ENCODE data around the gene LGALS4.
"Not testable (repeated sequence)": the region's sequence is repeated elsewhere in the genome, so short reads cannot be mapped to it uniquely, and the experiment has no call there.

Gene LGALS4

DNA sequence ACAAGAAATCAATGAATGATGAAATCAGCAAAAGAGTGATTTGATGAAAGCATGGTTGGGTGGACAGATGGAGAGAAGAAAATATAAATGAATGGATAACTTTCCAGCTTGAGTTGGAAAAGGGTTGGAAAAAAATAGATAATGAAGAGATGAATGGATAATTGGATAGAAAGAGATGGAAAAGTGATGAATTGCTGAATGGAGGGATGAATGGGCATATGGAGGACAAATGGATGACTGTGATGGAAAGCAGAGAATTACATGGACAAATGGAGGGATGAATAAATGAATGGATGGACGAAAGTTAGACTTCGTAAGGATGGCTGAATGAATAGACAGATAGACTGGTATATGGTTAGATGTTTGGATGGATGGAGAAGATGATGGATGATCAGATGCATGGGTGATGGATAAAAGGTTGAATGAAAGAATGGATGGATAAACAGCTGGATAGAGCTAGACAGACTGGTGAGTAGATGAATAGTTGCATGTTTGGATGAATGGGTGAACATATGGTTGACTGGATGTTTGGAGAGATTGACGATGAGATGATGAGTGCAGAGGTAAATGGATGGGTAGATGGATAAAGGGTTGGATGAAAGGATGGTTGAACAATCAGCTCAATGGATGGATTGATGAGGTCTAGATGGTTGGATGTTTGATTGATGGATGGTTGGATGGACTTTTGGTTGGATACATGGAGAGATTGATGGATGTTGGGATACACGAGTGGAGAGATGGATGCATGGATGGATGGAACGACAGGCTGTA lies 12.0 kb downstream of the LGALS4 start:
- in situ Hi-C loops (cut with HindIII; ENCODE audit: low sequenced_read_pairs) = no loop called here

DNA sequence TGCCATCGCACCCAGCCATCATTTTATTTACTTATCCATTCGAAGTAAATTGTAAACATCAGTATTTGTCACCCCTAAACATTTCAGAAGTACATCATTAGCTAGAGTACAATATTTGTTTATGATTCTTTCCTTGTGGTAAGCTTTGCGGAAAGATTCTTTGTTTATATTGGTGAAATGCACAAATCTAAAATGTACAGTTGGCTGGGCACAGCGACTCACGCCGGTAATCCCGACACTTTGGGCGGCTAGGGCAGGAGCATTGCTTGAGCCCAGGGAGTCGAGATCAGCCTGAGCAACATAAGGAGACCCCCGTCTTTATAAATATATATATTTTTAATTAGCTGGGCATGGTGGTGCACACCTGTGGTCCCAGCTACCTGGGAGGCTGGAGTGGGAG lies 13.6 kb downstream of the LGALS4 start:
- in situ Hi-C loops (cut with HindIII; ENCODE audit: low sequenced_read_pairs) = no loop called here

- in situ Hi-C loops (cut with HindIII; ENCODE audit: low sequenced_read_pairs) = not testable (repeated sequence)
Observed at GRCh38 chr19:38797781-38798180, 15.0 kb downstream of the LGALS4 start.

- in situ Hi-C loops (cut with HindIII; ENCODE audit: low sequenced_read_pairs) = no loop called here
Observed at GRCh38 chr19:38796154-38796553, 16.6 kb downstream of the LGALS4 start.

GRCh38 chr19:38795549-38795948 lies 17.2 kb downstream of the LGALS4 start:
- in situ Hi-C loops (cut with HindIII; ENCODE audit: low sequenced_read_pairs) = no loop called here

DNA sequence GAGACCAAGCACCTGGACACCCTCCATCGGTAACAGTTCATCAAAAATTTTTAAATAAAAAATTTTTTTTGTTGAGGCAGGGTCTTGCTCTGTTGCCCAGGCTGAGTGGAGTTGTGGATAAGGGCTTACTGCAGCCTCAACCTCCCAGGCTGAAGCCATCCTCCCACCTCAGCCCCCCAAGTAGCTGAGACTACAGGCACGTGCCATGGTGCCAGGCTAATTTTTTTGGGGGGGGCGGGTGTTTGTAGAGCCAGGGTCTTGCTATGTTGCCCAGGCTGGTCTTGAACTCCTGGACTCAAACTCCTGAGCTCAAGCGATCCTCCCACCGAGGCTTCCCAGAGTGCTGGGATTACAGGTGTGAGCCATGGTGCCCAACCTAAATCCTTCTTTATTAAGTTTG lies 19.1 kb downstream of the LGALS4 start:
- in situ Hi-C loops (cut with HindIII; ENCODE audit: low sequenced_read_pairs) = no loop called here

- in situ Hi-C loops (cut with HindIII; ENCODE audit: low sequenced_read_pairs) = no loop called here
Observed at GRCh38 chr19:38793177-38793576, 19.6 kb downstream of the LGALS4 start.

DNA sequence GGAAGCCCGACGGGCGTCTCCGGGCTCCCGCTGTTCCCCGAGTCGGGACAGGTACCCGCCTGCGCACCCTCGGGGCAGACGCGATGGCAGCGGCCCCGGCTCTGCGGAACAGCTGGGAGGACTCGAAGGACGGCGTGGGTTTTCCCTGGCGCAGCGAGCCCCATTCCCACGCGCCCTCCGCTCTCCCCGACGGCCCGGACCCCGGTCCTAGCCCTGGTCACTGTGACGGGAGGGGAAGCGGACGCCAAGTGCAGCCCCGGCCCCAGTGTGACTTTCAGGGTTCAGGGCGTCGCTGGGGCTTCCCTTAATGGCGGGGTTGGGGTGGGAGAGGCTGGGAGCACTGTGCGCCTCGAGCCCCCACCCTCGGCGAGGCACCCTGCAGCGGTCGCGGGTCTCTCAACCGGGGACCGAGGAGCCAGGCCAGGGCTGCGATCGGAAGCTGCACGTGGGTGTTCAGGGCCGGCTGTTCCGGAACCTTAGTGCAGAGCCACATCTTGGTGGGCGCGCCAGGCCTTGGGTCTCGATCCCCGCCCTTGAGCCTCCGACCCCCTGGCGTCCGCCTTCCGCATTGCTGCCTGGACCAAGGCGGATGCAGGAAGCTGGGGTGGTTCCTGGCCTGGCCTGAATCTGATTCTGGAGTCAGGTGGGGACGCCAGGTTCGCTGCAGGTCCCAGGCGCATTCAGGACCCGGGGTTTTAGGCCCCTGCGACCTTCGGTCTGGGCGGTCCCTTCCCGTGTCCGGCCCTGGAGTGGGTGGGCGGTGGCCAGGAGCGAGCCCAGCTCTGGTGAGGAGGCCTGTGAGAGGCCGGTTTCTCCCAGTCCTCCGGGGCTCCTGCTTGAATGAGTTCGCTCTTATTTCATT lies 20.3 kb downstream of the LGALS4 start:
- in situ Hi-C loops (cut with HindIII; ENCODE audit: low sequenced_read_pairs) = no loop called here

DNA sequence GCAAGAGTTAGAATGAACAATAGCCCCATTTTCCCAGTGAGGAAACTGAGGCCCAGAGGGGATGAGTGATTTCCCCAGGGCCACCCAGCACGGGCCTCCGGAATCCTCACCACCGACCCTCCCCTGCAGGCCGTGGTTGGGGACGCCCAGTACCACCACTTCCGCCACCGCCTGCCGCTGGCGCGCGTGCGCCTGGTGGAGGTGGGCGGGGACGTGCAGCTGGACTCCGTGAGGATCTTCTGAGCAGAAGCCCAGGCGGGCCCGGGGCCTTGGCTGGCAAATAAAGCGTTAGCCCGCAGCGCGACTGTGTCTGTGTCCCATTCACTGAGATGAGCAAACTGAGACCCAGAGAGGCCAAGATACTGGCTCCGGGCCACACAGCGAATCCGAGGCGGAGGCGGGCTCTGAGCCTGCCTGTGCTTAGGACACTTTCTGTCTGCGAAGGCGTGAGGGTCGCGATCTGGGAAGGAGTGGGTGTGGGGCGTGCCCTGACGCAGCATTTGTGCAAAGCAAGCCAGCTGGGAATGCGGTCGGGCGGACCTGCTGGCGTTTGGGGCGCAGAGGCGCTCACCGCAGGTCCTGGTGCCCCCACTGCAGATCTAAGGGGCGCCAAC lies 21.2 kb downstream of the LGALS4 start:
- in situ Hi-C loops (cut with HindIII; ENCODE audit: low sequenced_read_pairs) = not testable (repeated sequence)

GRCh38 chr19:38790507-38791403 lies 22.0 kb downstream of the LGALS4 start:
- in situ Hi-C loops (cut with HindIII; ENCODE audit: low sequenced_read_pairs) = not testable (repeated sequence)

DNA sequence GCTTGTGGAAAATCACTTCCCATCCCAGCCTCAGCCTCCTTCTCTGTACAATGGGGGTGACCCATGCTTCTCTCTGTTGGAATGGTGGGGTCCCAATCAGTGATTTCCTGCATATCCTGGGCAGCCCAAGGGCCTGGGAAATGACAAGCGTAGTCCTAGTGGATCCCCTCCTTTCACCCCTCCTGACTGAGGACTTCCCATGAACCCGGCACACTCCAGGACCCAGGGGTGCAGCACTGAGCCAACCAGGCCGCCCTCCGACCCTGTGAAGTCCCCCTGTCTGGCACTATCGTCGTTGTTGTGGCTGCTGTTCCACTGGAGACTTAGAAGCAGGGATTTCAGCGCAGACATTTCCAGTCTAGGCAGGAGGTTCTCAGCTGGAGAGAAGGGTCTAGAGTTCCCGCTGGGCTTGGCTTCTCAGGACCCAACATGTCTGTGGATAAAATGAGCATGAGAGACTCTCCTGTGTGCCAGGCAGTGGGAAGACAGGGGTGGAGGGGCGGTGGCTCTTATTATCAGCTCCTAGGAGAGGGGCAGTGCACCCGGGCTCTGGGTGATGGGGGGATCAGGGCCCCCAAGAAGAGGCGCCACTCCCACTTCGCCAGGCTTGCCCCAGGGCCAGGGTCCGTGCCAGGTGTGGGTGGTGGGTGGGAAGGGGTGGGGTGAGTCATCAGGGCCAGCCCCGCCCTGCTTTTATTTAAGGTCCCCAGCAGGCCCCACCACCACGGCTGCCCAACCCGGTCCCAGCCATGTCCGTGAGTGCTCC lies 24.1 kb downstream of the LGALS4 start, which contains the start of gene LGALS7B:
Gene LGALS7B (plus strand): TSS at position 723 of the 766 bp plus-strand sequence. CDS start 27 bp downstream, at position 750.
- in situ Hi-C loops (cut with HindIII; ENCODE audit: low sequenced_read_pairs) = no loop called here

DNA sequence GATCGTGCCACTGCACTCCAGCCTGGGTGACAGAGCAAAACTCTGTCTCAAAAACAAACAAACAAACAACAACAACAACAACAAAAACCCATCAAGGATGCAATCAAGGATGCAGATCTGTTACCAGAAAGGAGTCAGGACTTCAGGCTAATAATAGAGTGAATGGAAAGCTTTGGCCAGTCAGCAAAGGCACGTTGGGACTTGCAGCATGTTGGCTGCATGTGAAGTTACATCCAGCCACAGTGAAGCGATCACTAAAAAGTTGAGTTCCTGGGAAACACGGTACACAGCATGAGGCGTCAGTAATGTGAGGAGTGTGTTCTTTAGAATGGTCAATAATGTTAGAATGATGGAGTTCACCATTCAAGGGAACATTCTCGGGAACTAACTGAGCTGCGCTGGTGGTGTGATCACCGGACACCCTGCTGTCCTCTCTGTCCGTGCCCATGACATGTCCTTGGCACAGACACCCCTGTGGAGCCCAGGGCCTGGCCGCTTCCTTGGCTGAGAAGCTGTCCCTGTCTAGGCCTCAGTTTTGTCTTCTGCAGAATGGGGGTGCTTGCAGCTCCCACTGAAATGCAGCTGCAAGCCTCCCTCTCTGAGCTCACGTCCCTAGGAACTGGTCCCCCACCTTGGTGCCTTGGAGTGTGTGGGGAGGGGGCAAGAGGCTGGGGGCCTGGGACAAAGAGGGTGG lies 26.0 kb downstream of the LGALS4 start:
- in situ Hi-C loops (cut with HindIII; ENCODE audit: low sequenced_read_pairs) = no loop called here

DNA sequence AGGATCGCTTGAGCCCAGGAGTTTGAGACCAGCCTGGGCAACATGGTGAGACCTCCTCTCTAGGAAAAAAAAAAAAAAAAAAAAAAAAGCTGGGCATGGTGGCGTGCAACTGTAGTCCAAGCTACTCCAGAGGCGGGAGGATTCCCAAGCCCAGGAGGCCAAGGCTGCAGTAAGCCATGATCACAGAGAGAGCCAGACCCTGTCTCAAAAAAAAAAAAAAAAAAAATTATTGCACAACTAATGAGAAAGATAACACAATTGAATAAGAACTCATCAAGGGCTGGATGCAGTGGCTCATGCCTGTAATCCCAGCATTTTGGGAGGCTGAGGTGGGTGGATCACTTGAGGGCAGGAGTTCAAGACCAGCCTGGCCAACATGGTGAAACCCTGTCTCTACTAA lies 26.7 kb downstream of the LGALS4 start:
- in situ Hi-C loops (cut with HindIII; ENCODE audit: low sequenced_read_pairs) = not testable (repeated sequence)

DNA sequence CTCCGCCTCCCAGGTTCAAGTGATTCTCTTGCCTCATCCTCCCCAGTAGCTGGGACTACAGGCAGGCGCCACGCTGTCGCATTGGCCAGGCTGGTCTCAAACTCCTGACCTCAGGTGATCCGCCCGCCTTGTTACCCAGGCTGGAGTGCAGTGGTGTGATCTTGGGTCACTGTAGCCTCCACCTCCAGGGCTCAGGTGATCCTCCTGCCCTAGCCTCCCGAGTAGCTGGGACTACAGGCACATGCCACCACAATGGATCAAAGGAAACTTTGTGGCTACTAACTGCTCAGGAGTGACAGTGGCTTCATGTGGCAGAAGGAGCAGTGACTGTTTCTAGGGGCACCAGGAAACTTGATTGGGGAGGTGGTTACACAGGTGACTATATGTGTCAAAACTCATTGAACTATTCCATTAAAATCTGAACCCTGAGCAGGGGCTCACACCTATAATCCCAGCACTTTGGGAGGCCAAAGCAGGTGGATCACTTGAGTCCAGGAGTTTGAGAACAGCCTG lies 27.5 kb downstream of the LGALS4 start:
- in situ Hi-C loops (cut with HindIII; ENCODE audit: low sequenced_read_pairs) = no loop called here

- in situ Hi-C loops (cut with HindIII; ENCODE audit: low sequenced_read_pairs) = no loop called here
Observed at GRCh38 chr19:38784224-38784623, 28.5 kb downstream of the LGALS4 start.

DNA sequence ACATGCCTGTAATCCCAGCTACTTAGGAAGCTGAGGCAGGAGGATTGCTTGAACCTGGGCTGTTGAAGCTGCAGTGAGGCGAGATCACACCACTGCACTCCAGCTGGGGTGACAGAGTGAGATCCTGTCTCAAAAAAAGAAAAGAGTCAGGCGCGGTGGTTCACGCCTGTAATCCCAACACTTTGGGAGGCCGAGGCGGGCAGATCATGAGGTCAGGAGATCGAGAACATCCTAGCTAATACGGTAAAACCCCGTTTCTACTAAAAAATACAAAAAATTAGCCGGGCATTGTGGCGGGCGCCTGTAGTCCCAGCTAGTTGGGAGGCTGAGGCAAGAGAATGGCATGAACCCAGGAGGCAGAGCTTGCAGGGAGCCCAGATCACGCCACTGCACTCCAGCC lies 30.5 kb downstream of the LGALS4 start:
- in situ Hi-C loops (cut with HindIII; ENCODE audit: low sequenced_read_pairs) = not testable (repeated sequence)

GRCh38 chr19:38781058-38781457 lies 31.7 kb downstream of the LGALS4 start:
- in situ Hi-C loops (cut with HindIII; ENCODE audit: low sequenced_read_pairs) = no loop called here

- in situ Hi-C loops (cut with HindIII; ENCODE audit: low sequenced_read_pairs) = no loop called here
Observed at GRCh38 chr19:38780443-38780842, 32.3 kb downstream of the LGALS4 start.

DNA sequence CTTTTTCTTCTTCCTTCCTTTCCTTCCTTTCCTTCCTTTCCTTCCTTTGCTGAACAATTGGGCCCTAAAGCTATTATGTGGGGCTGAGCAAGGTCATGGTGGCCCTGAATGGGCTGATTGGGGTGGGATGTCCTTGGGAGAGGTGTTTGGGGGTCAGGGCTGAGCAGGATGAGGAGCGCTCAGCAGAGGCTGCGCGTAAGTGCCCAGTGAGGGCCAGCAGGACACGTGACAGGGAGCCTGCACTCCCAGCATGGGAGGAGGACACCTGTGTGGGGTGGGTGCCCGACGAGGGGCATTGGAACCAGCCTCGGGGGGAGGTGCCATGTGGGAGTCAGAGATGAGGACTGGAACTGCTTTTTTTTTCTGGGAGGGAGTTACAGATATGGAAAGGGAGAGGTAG lies 34.0 kb downstream of the LGALS4 start:
- in situ Hi-C loops (cut with HindIII; ENCODE audit: low sequenced_read_pairs) = loop anchor here (10.0 kb wide), 1 partner anchor 66 kb away; the partner anchor contains the start of gene HNRNPL
